ENCODE data around the gene TRIM63. TPM values are rescaled to one million over a fixed set of nuclear protein-coding genes. Genes with fewer than 3 reads are reported as not detected.
A peak's percentile ranks its signal among the peaks of the same experiment; 100 is the strongest.

TRIM63 gene
- total RNA-seq, 2 donors from 2014 or later: 0.35 TPM; not detected in 1

DNA sequence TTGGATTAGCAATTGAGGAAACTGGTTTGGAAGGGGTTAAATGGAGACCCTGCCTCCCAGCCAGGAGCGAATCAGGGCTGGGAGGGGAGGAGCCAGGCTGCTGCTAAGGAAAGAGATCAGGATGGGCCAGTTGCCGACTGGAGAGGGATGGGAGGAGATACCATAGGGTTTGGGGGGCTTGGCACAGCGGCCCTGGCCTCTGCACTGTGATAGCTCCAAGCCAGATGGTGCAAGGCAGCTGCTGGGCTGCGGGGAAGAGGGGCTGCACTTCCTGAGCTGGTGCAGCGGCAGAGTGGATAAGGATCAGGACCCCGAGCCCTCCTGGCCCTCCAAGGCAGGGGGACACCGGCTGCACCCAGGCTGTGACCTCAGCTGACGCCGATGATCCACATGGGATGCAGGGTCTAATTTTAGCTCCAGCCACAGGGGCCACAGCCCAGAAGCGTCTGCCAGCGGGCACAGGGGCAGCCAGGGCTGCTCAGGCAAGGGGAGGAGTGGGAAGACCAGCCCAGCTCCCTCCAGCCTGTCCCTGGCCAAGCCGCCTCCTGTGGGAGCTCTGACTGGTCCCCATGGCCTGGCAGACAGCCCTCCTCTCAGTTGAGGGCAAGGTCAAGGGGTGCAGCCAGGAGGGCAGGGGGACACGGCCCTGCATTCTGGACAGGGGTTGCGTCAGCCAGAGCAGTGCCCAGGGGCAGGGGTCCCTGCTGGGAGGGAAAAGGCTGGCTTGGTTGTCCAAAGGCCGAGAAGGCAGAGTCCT is 45.6 kb downstream of the TRIM63 start, which contains the start of gene EXTL1:
EXTL1 (plus strand) TSS at position 129 of the 757 bp plus-strand sequence. CDS start 872 bp downstream, outside the sequence.
- Mint-ChIP-seq H3K4me1 (ENCODE audit: low read depth) (peaks cover 17% of the 10 kb centered on the region), H3K4me3 (no peak within 1 kb of the TSS), H3K27me3 (ENCODE audit: low read depth) (no peaks in the 10 kb centered on the region), H3K36me3 (ENCODE audit: insufficient read depth in 2 of 2) (no peaks in the 10 kb centered on the region), H3K27ac (no peak within 1 kb of the TSS), H3K9me3 (no peaks in the 10 kb centered on the region)
- no peak for DNase-seq
- no peak for ATAC-seq (replicated peaks in 1 of 2)

DNA sequence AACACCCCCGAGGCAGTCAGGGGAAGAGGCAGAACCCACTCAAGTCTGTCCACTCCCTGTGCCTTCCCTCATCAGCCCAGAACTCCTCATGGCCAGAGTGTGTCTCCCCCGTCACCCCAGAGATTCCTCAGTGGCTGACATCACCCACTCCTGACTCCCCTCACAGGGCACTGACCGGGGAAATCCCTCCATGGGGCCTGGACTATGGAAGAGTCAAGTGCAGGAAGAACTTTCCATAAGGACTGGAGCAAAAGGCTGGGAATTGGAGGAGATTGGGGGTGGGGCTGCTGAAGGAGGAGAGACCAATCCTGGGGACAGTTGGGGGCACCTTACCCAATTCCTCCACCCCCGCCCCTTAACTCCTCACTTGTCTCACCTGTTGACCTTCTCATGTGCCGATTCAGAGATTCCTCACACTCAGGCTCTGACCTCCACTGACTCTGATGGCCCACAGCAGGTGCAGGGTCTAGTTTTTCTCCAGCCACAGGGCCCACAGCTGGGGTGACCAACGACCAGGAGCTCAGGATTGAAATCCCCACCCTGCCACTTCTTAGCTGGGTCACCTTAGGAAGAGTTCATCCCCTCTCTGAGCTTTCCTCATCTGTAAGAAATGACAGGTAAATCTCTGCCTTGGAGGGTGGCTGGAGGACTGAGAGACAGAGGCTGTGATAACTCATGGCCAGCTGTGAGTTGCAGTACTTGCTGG is 46.3 kb downstream of the TRIM63 start:
- Mint-ChIP-seq H3K27me3 (ENCODE audit: low read depth) (no peaks in the 10 kb centered on the region), H3K36me3 (ENCODE audit: insufficient read depth in 2 of 2) (no peaks in the 10 kb centered on the region), H3K9me3 (no peaks in the 10 kb centered on the region), H3K4me3 (no peak overlapping the region), H3K27ac (no peak overlapping the region), H3K4me1 (ENCODE audit: low read depth) (peaks cover 20% of the 10 kb centered on the region)
- ATAC-seq (replicated peaks in 1 of 2) (no peak), DNase-seq (no peak)

- Mint-ChIP-seq H3K4me3 (no peak overlapping the region), H3K9me3 (no peaks in the 10 kb centered on the region), H3K36me3 (ENCODE audit: insufficient read depth in 2 of 2) (no peaks in the 10 kb centered on the region), H3K27me3 (ENCODE audit: low read depth) (no peaks in the 10 kb centered on the region), H3K4me1 (ENCODE audit: low read depth) (peaks cover 20% of the 10 kb centered on the region), H3K27ac (no peak overlapping the region)
- ATAC-seq (replicated peaks in 1 of 2): no peak
- DNase-seq: no peak
These were observed 47.1 kb downstream of the TRIM63 start for GRCh38 chr1:26020330-26020768.

DNA sequence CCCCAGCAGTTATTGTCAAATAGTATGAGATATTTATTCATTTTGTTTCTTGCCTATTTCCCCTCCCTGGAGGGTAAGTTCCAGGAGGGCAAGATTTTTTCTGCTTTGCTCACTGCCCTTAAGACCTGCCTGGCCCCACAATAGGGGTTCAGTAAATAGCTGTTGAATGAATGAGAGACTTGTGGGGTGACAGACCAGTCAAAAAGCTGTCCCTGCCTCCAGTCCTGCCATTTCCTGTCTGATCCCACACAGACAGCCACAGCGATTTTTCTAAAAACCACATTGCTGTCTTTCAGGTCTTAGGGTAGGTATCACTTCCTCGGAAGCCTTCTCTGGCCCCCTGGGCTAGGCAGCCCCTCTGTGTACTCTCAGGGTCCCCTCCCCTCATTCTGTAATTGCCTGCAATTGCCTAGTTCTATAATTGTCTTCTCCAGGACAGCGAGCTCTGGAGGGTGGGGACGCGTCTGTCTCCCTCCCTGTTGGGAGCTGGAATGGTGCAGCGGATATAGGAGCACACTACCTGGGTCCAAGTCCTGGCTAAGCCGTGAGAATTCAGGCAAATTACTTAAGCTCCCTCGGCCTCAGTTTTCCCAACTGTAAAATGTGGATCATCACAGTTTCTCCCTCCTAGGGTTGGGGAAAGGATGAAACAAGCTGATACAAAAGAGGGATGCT is 47.7 kb downstream of the TRIM63 start:
- Mint-ChIP-seq H3K4me3 (no peak overlapping the region), H3K4me1 (ENCODE audit: low read depth) (peaks cover 20% of the 10 kb centered on the region), H3K36me3 (ENCODE audit: insufficient read depth in 2 of 2) (no peaks in the 10 kb centered on the region), H3K27me3 (ENCODE audit: low read depth) (no peaks in the 10 kb centered on the region), H3K9me3 (no peaks in the 10 kb centered on the region), H3K27ac (no peak overlapping the region)
- DNase-seq (no peak), ATAC-seq (replicated peaks in 1 of 2) (no peak)

DNA sequence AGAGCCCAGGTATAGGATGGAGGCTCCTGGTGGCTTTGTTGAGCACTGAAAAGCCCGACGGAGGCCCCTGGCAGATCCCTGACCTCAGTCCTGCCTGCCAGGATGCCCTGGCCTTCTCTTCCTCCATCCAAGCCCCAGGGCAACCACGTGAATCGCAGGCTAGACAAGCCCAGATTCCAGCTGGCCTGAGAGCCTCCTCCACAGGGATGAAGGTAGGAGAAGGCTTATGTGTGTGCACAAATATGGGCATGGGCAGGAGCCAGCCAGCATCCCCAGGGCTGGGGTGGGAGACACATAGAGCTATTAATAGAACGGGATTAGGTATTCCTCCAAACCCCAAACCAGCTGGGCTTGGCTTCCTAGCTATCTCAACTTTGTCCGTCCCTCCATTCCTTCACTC is 49.8 kb downstream of the TRIM63 start:
- Mint-ChIP-seq H3K4me1 (ENCODE audit: low read depth) (peaks cover 20% of the 10 kb centered on the region), H3K27ac (no peak overlapping the region), H3K9me3 (no peaks in the 10 kb centered on the region), H3K36me3 (ENCODE audit: insufficient read depth in 2 of 2) (no peaks in the 10 kb centered on the region), H3K27me3 (ENCODE audit: low read depth) (no peaks in the 10 kb centered on the region), H3K4me3 (no peak overlapping the region)
- DNase-seq (no peak), ATAC-seq (replicated peaks in 1 of 2) (no peak)

DNA sequence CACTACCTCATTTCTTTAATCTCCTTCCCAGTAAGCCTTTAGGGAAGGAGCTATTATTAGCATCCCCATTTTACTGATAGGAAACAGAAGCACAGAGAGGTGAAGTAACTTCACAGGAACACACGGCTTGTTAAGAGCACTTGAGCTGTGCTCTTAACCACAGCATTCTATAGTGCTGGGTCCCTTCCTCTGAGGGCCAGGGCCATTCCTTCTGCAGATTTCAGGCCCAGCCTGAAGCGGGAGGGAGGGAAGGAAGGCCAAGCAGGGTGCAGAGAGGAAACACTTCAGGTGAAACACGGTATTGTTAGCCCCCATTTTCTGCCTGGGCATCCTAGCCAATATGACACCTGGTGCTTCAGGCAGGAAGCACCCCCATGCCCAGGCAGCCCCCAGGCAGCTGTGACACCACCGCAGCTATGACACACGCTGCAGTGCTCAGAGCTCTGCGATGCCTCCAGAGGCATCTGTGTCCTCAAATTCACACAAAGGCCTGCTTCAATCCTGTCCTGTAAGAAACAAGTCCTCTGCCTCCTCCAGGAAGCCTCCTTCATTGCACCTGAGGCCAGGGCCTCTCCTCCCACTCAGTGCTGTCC is 50.4 kb downstream of the TRIM63 start:
- Mint-ChIP-seq H3K4me3 (no peak overlapping the region), H3K27me3 (ENCODE audit: low read depth) (no peaks in the 10 kb centered on the region)
- no peak for DNase-seq

DNA sequence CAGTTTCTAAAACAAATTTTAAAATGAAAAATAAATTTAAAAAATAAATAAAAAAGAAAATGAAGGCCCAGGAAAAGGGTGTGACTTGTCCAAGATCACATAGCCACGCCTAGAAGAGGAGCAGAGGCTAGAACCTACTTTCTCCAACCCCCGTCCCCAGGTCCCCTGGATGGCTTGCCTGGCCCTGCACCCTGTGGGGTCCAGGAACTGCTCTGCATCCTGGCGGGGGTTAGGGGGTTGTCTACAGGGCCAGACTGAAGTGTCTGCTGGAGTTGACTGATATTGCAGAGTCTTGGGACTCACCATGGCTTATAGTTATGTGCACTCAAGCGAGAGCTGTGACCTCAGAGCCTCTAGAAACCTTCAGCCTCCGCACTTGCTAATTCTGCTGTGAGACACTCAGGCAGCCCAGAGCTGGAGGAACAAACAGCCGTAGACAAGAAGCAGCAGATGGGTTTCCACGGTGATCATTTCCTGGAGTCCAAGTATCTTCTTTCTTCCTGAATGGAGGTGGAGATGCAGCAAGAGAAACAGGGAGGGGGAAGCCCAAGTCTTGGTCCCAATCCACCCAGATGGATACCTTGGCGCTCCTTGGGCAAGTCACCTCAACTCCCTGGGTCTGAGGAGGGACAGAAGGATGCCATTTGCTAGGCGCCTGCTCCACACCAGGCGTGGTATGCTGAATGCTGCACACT is 51.0 kb downstream of the TRIM63 start:
- no peak overlapping the region for H3K4me3 Mint-ChIP-seq
- H3K36me3 Mint-ChIP-seq (ENCODE audit: insufficient read depth in 2 of 2): no peaks in the 10 kb centered on the region
- H3K4me1 Mint-ChIP-seq (ENCODE audit: low read depth): peaks cover 20% of the 10 kb centered on the region
- H3K27me3 Mint-ChIP-seq (ENCODE audit: low read depth): no peaks in the 10 kb centered on the region
- peak in 1 of 2 donors; percentile 7 for ATAC-seq (replicated peaks in 1 of 2)
- H3K27ac Mint-ChIP-seq: no peak overlapping the region
- no peaks in the 10 kb centered on the region for H3K9me3 Mint-ChIP-seq
- DNase-seq: no peak

More for the DNA sequence above, 50.4 kb downstream of the TRIM63 start:
- H3K27ac Mint-ChIP-seq: no peak overlapping the region
- peaks cover 20% of the 10 kb centered on the region for H3K4me1 Mint-ChIP-seq (ENCODE audit: low read depth)
- H3K9me3 Mint-ChIP-seq: no peaks in the 10 kb centered on the region
- ATAC-seq (replicated peaks in 1 of 2): peak; percentile 63 to 70
- no peaks in the 10 kb centered on the region for H3K36me3 Mint-ChIP-seq (ENCODE audit: insufficient read depth in 2 of 2)

DNA sequence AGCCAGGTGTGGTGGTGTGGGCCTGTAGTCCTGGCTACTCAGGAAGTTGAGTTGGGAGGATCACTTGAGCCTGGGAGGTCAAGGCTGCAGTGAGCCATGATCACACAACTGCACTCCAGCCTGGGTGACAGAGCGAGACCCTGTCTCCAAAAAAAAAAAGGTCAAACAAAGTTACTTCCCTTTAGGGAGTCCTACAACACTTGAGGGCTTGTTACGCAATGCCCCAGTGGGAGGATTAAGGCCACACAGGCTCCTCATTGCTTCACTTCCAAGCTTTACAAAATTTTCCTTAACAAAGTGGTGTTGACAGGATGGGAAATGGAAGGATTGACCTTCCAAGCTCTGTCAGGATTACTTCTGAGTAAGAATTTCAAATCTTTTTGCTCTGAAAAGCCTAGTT is 52.1 kb downstream of the TRIM63 start:
- no peaks in the 10 kb centered on the region for H3K9me3 Mint-ChIP-seq
- ATAC-seq (replicated peaks in 1 of 2) (no peak), DNase-seq (no peak)
- no peaks in the 10 kb centered on the region for H3K27me3 Mint-ChIP-seq (ENCODE audit: low read depth)
- no peak overlapping the region for H3K27ac Mint-ChIP-seq
- peaks cover 20% of the 10 kb centered on the region for H3K4me1 Mint-ChIP-seq (ENCODE audit: low read depth)
- H3K36me3 Mint-ChIP-seq (ENCODE audit: insufficient read depth in 2 of 2): no peaks in the 10 kb centered on the region
- H3K4me3 Mint-ChIP-seq: no peak overlapping the region

DNA sequence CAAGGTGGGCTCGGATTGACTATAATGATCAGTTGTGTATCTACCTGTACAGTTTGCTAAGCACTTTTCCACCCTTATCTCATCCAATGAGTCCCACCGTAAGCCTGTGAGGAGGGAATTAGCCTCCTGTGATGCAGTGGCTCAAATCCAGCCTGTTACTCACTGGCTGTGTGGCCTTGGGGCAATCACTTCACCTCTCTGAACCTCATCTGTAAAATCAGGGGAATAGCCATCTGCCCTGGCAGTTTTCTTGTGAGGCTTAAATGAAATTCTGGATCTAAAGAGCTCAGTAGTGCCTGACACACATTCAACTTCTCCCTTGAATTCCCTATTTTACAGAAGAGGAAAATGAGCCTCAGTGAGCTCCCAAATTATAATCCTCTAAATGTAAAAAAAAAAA is 53.3 kb downstream of the TRIM63 start:
- no peak overlapping the region for H3K4me3 Mint-ChIP-seq
- no peaks in the 10 kb centered on the region for H3K36me3 Mint-ChIP-seq (ENCODE audit: insufficient read depth in 2 of 2)
- H3K27me3 Mint-ChIP-seq (ENCODE audit: low read depth): no peaks in the 10 kb centered on the region
- DNase-seq (no peak), ATAC-seq (replicated peaks in 1 of 2) (no peak)
- peaks cover 17% of the 10 kb centered on the region for H3K4me1 Mint-ChIP-seq (ENCODE audit: low read depth)
- H3K27ac Mint-ChIP-seq: no peak overlapping the region
- no peaks in the 10 kb centered on the region for H3K9me3 Mint-ChIP-seq

GRCh38 chr1:26012864-26013263 is 54.6 kb downstream of the TRIM63 start:
- DNase-seq (no peak), ATAC-seq (replicated peaks in 1 of 2) (no peak)
- Mint-ChIP-seq H3K4me1 (ENCODE audit: low read depth) (peaks cover 17% of the 10 kb centered on the region), H3K4me3 (no peak overlapping the region), H3K36me3 (ENCODE audit: insufficient read depth in 2 of 2) (no peaks in the 10 kb centered on the region), H3K27ac (no peak overlapping the region), H3K27me3 (ENCODE audit: low read depth) (no peaks in the 10 kb centered on the region), H3K9me3 (no peaks in the 10 kb centered on the region)

- no peaks in the 10 kb centered on the region for H3K27me3 Mint-ChIP-seq (ENCODE audit: low read depth)
- no peak for ATAC-seq (replicated peaks in 1 of 2)
- no peaks in the 10 kb centered on the region for H3K36me3 Mint-ChIP-seq (ENCODE audit: insufficient read depth in 2 of 2)
- H3K4me3 Mint-ChIP-seq: no peak overlapping the region
- H3K9me3 Mint-ChIP-seq: no peaks in the 10 kb centered on the region
- peaks cover 5% of the 10 kb centered on the region for H3K4me1 Mint-ChIP-seq (ENCODE audit: low read depth)
- no peak overlapping the region for H3K27ac Mint-ChIP-seq
- no peak for DNase-seq
These were observed 56.6 kb downstream of the TRIM63 start for GRCh38 chr1:26010825-26011224.

- ATAC-seq (replicated peaks in 1 of 2): no peak
- Mint-ChIP-seq H3K36me3 (ENCODE audit: insufficient read depth in 2 of 2) (no peaks in the 10 kb centered on the region), H3K27ac (no peak overlapping the region), H3K4me1 (ENCODE audit: low read depth) (peaks cover 5% of the 10 kb centered on the region), H3K4me3 (no peak overlapping the region), H3K9me3 (no peaks in the 10 kb centered on the region), H3K27me3 (ENCODE audit: low read depth) (no peaks in the 10 kb centered on the region)
- no peak for DNase-seq
These were observed 57.5 kb downstream of the TRIM63 start for GRCh38 chr1:26009796-26010447.

Data from activated T-cell treated with anti-CD3 and anti-CD28 coated beads, Interleukin-2, amount 50 U/mL, for 72 hours (primary cell).